GM13977 (cell line): Measurements from ENCODE around the gene AFAP1L2.

Source experiments
- DNase-seq: peaks from one replicate; pipeline ENCODE4 v3.0.0; 2012; ENCODE audit warnings: low spot score
- CTCF ChIP-seq: IDR thresholded peaks from 2 replicates; pipeline ENCODE4 v1.5.1; 2012; ENCODE audit warnings: mild to moderate bottlenecking, control low read depth; ENCODE audit not compliant: insufficient read depth; ENCODE audit errors: extremely low read depth, missing control alignments
- in situ Hi-C: fragments of 300-500 bp; cut with MboI; formaldehyde crosslinking; loops from one replicate; pipeline ENCODE4 v1.12.0; 2022; ENCODE audit warnings: low sequenced_read_pairs, low pct_unique_long_range_greater_than_20kb, mixed read lengths, inconsistent platforms; ENCODE audit not compliant: unreplicated experiment

AFAP1L2 gene

GRCh38 chr10:114262496-114262895 lies 141.8 kb downstream of the AFAP1L2 start:
- no peak for TF ChIP-seq CTCF
- in situ Hi-C loops, result no loop called here
- DNase-seq, result no peak

- in situ Hi-C loops, result no loop called here
- TF ChIP-seq CTCF, result no peak
- DNase-seq, result no peak
Observed at GRCh38 chr10:114261076-114261475, 143.2 kb downstream of the AFAP1L2 start.

- DNase-seq, result no peak
- TF ChIP-seq CTCF, result no peak
- in situ Hi-C loops, result no loop called here
Observed at GRCh38 chr10:114260366-114260765, 143.9 kb downstream of the AFAP1L2 start.

- no peak for DNase-seq
- in situ Hi-C loops, result no loop called here
- TF ChIP-seq CTCF, result no peak
Observed at GRCh38 chr10:114259824-114260223, 144.5 kb downstream of the AFAP1L2 start.

- in situ Hi-C loops, result no loop called here
- no peak for TF ChIP-seq CTCF
- no peak for DNase-seq
Observed at GRCh38 chr10:114258274-114258840, 145.9 kb downstream of the AFAP1L2 start.

- DNase-seq, result no peak
- TF ChIP-seq CTCF, result no peak
- in situ Hi-C loops, result no loop called here
Observed at GRCh38 chr10:114257498-114257897, 146.8 kb downstream of the AFAP1L2 start.

- TF ChIP-seq CTCF, result no peak
- in situ Hi-C loops, result no loop called here
- DNase-seq, result no peak
Observed at GRCh38 chr10:114256822-114257221, 147.5 kb downstream of the AFAP1L2 start.
